GM19467 (cell line): ENCODE data around the gene BHMT2.

ENCODE experiments used
- ATAC-seq: cut with Tn5 transposase; IDR thresholded peaks from one replicate; pipeline ENCODE4 v1.9.1; 2021; ENCODE audit warnings: mild to moderate bottlenecking, moderate library complexity; ENCODE audit not compliant: unreplicated experiment

BHMT2 gene

GRCh38 chr5:79111960-79112702 is 42.6 kb downstream of the BHMT2 start:
- ATAC-seq, result no peak

GRCh38 chr5:79112703-79113058 is 43.1 kb downstream of the BHMT2 start:
- ATAC-seq, result no peak

GRCh38 chr5:79119486-79119885 is 49.9 kb downstream of the BHMT2 start:
- no peak for ATAC-seq

- ATAC-seq, result no peak
Observed at GRCh38 chr5:79120221-79120620, 50.7 kb downstream of the BHMT2 start.

GRCh38 chr5:79122973-79123372 is 53.4 kb downstream of the BHMT2 start:
- no peak for ATAC-seq

- ATAC-seq, result no peak
Observed at GRCh38 chr5:79124607-79125006, 55.0 kb downstream of the BHMT2 start.

- no peak for ATAC-seq
Observed at GRCh38 chr5:79130781-79131180, 61.2 kb downstream of the BHMT2 start.

GRCh38 chr5:79133121-79133656 is 63.6 kb downstream of the BHMT2 start:
- no peak for ATAC-seq

- no peak for ATAC-seq
Observed at GRCh38 chr5:79133657-79134451, 64.3 kb downstream of the BHMT2 start.

- no peak for ATAC-seq
Observed at GRCh38 chr5:79135790-79136553, 66.4 kb downstream of the BHMT2 start.

- no peak for ATAC-seq
Observed at GRCh38 chr5:79136618-79137017, 67.1 kb downstream of the BHMT2 start.
